Measurements from ENCODE around the gene LY9.

The LY9 gene

GRCh38 chr1:160801836-160802580 is 6.0 kb downstream of the LY9 start:
- no peak for DNase-seq (ENCODE audit: low spot score)

- DNase-seq (ENCODE audit: low spot score) = no peak
Measured at GRCh38 chr1:160806109-160806665, 10.2 kb downstream of the LY9 start.

- DNase-seq (ENCODE audit: low spot score) = no peak
Measured at GRCh38 chr1:160806784-160807183, 10.8 kb downstream of the LY9 start.

- no peak for DNase-seq (ENCODE audit: low spot score)
Measured at GRCh38 chr1:160807247-160807646, 11.3 kb downstream of the LY9 start.

- no peak for DNase-seq (ENCODE audit: low spot score)
Measured at GRCh38 chr1:160807738-160808137, 11.8 kb downstream of the LY9 start.

GRCh38 chr1:160808289-160808688 is 12.3 kb downstream of the LY9 start:
- no peak for DNase-seq (ENCODE audit: low spot score)

- DNase-seq (ENCODE audit: low spot score) = no peak
Measured at GRCh38 chr1:160810486-160810885, 14.5 kb downstream of the LY9 start.

- DNase-seq (ENCODE audit: low spot score) = no peak
Measured at GRCh38 chr1:160811147-160811546, 15.2 kb downstream of the LY9 start.

- no peak for DNase-seq (ENCODE audit: low spot score)
Measured at GRCh38 chr1:160813215-160813614, 17.2 kb downstream of the LY9 start.

- no peak for DNase-seq (ENCODE audit: low spot score)
Measured at GRCh38 chr1:160814316-160814715, 18.3 kb downstream of the LY9 start.

- no peak for DNase-seq (ENCODE audit: low spot score)
Measured at GRCh38 chr1:160814856-160815255, 18.9 kb downstream of the LY9 start.

- no peak for DNase-seq (ENCODE audit: low spot score)
Measured at GRCh38 chr1:160818207-160818937, 22.4 kb downstream of the LY9 start.

- no peak for DNase-seq (ENCODE audit: low spot score)
Measured at GRCh38 chr1:160819186-160819585, 23.2 kb downstream of the LY9 start.

- DNase-seq (ENCODE audit: low spot score) = no peak
Measured at GRCh38 chr1:160821627-160822026, 25.7 kb downstream of the LY9 start.

- DNase-seq (ENCODE audit: low spot score) = no peak
Measured at GRCh38 chr1:160823296-160823695, 27.3 kb downstream of the LY9 start.

- no peak for DNase-seq (ENCODE audit: low spot score)
Measured at GRCh38 chr1:160826546-160826945, 30.6 kb downstream of the LY9 start.

- no peak for DNase-seq (ENCODE audit: low spot score)
Measured at GRCh38 chr1:160827418-160827817, 31.4 kb downstream of the LY9 start.

GRCh38 chr1:160829766-160830165 is 33.8 kb downstream of the LY9 start:
- DNase-seq (ENCODE audit: low spot score) = no peak

GRCh38 chr1:160830321-160831153 is 34.6 kb downstream of the LY9 start:
- DNase-seq (ENCODE audit: low spot score) = peak; percentile 41

GRCh38 chr1:160834945-160835565 is 39.1 kb downstream of the LY9 start:
- DNase-seq (ENCODE audit: low spot score) = peak; percentile 46

GRCh38 chr1:160835751-160836150 is 39.8 kb downstream of the LY9 start:
- DNase-seq (ENCODE audit: low spot score) = no peak

- no peak for DNase-seq (ENCODE audit: low spot score)
Measured at GRCh38 chr1:160836561-160836960, 40.6 kb downstream of the LY9 start.

All from pons (tissue), 1 donor.